NCI-H2081 treated with DMSO at 0.1 percent for 48 hours (cell line): Measurements from ENCODE around the gene TBC1D28.
"Not testable (repeated sequence)": the region's sequence is repeated elsewhere in the genome, so short reads cannot be mapped to it uniquely, and the experiment has no call there.

Experiments used
- DNase-seq: peaks from one replicate; lab custom pipeline; 2025; lab: John Stamatoyannopoulos, UW

TBC1D28 gene

DNA sequence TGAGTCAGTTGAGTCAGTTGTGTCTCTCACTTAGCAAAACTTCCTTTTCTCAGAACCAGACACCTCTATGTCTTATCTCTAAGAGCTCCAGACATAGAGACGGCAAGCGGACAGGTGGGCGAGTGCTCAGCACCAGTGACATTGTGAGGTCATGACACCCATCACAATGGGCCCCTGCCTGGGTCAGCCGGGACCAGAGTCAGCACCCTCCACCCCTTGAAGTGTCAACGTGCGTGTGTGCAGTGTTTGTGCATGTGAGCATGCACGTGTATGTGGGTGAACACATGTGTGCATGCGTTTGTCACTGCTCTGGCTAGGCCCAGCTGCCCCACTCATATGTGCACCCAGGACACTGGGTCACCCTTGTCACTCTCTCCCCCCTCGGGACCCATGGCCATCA lies at the start of gene TBC1D28:
TSS of gene TBC1D28 (minus strand) at position 101 of the 400 bp plus-strand sequence. CDS start 3,039 bp downstream, outside the sequence.
- DNase-seq: not testable (repeated sequence)

GRCh38 chr17:18682668-18683067 lies 38.5 kb upstream of the TBC1D28 start:
- DNase-seq: not testable (repeated sequence)

DNA sequence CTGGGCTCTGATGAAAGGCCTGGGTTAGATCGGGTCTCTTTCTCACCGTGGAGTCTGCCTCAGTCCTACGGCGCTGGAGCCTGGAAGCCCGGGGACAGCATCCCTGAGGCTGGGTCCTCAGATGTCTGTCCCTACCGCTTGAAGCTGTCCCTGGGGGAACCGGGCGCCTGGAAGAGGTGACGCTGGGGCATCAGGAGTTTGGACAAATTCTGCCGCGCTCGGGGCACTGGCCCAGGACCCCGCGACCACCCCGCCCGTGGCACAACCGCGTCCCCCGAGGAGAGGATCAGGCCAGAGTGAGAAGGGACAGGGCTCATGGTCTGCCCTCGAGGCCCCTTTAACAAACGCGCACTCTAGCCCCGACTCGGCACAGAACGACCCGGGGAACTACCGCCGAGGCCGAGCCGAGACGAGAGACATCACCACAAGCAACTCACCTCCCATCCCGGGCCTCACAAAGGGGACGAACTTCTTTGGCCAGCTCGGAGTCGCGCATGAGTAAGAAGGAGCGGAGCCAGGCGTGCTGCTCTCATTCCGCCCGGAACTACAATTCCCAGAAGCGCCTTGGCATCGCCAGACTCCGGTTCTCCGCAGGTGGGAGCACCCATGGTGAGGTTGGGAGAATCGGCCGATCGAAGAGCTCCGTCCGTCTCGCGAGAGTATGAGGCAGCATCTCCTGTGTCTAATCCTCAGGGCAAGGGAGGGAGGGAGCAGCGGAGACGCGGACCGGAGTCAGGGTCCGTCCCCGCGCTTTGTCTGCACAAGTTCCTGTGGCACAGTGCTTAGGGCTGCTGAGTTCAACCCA lies 37.8 kb upstream of the TBC1D28 start, which contains the start of gene FOXO3B:
TSS of gene FOXO3B (minus strand) at position 548 of the 805 bp plus-strand sequence. CDS start 663 bp downstream, outside the sequence.
- DNase-seq: peak; percentile 69

DNA sequence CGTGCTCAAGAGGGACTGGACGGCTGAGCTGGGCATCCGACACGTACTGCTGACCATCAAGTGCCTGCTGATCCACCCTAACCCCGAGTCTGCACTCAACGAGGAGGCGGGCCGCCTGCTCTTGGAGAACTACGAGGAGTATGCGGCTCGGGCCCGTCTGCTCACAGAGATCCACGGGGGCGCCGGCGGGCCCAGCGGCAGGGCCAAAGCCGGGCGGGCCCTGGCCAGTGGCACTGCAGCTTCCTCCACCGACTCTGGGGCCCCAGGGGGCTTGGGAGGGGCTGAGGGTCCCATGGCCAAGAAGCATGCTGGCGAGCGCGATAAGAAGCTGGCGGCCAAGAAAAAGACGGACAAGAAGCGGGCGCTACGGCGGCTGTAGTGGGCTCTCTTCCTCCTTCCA lies 33.2 kb upstream of the TBC1D28 start:
- not testable (repeated sequence) for DNase-seq

DNA sequence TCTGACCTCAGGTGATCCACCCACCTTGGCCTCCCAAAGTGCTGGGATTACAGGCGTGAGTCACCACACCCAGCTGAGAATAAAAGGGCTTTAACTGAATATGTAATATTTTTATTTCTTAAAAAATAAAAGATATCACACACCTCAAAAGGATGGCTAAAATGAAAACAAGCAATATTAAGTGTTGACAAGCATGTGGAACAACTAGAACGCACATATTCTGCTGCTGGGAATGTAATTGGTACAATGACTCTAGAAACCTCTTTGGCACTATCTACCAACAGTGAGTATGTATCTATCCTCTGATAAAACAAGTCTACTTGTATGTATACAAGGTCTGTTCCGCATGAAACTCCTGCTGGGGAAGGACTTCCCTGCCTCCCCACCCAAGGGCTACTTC lies 32.7 kb upstream of the TBC1D28 start:
- not testable (repeated sequence) for DNase-seq

GRCh38 chr17:18672395-18673227 lies 28.4 kb upstream of the TBC1D28 start:
- DNase-seq: not testable (repeated sequence)

DNA sequence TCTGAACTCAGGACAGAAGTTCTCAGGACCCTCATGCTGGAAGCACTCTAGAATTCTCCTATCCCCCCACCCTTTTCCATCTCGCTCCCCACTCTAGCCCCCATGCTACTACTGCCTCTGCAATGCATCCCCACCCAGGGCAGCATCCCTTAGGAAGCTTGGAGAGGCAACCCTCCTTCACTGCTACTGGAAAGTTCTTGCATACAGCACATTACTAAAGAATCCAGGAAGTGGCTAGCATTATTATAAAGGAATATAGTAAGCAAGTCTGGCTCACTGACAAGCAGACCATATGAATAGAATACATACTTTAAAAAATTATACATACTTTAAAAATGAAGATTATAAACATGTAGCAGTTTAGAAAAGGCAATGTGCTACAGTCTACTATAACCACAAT lies 24.4 kb upstream of the TBC1D28 start:
- not testable (repeated sequence) for DNase-seq

DNA sequence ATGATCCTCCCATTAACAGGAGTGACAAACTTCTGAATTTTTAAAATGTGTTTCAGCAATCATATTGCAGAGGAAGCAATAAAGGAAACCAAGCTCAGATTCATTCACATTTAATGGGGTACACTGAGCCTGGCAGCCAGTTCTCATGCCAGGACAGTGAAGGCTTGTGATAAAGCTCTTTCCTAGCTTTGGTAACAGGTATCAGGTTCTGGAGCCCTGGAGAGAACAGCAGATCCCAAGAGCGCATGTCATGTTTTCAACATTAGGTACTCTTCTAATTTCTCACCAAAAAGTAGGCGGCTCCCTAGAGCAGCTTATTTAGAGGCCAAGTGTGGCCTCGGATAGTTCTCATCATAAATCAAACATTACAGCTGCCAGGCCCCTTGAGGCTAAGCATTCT lies 23.3 kb upstream of the TBC1D28 start:
- not testable (repeated sequence) for DNase-seq

- not testable (repeated sequence) for DNase-seq
Measured at GRCh38 chr17:18666326-18666725, 22.1 kb upstream of the TBC1D28 start.

DNA sequence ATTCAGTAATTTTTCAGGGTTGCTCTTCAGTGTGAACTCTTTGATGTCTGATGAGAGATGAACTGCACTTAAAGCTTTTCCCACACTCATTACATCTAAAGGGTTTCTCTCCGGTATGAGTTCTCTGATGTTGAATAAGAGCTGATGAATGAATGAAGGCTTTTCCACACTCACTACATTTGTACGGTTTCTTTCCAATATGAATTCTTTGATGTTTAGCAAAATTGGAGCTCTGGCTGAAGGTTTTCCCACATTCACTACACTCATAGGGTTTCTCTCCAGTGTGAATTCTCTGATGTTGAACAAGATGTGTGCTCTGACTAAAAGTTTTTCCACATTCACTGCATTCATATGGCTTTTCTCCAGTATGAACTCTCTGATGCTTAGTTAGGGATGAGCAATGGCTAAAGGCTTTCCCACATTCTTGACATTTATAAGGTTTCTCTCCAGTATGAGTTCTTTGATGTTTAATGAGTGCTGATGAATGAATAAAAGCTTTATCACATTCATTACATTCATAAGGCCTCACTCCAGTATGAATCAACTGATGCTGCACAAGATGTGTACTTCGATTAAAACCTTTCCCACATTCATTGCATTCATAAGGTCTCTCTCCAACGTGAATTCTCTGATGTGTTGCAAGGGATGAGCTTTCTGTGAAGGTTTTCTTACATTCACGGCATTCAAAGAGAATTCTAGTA lies 17.9 kb upstream of the TBC1D28 start:
- not testable (repeated sequence) for DNase-seq

DNA sequence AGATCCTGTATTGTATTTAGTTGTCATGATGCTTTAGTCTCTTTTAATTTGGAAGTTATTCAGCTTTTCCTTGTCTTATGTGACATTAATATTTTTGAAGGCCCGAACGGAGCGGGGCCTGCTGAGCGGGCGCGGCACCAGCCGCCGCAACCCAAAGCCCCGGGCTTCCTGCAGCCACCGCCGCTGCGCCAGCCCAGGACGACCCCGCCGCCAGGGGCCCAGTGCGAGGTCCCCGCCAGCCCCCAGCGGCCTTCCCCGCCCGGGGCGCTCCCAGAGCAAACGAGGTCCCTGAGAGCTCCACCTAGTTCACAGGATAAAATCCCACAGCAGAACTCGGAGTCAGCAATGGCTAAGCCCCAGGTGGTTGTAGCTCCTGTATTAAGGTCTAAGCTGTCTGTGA lies 5.9 kb upstream of the TBC1D28 start:
- DNase-seq: not testable (repeated sequence)

- not testable (repeated sequence) for DNase-seq
Measured at GRCh38 chr17:18643124-18643523, 1.1 kb downstream of the TBC1D28 start.

GRCh38 chr17:18638357-18638756 lies 5.8 kb downstream of the TBC1D28 start:
- not testable (repeated sequence) for DNase-seq

- not testable (repeated sequence) for DNase-seq
Measured at GRCh38 chr17:18636237-18636636, 8.0 kb downstream of the TBC1D28 start.

DNA sequence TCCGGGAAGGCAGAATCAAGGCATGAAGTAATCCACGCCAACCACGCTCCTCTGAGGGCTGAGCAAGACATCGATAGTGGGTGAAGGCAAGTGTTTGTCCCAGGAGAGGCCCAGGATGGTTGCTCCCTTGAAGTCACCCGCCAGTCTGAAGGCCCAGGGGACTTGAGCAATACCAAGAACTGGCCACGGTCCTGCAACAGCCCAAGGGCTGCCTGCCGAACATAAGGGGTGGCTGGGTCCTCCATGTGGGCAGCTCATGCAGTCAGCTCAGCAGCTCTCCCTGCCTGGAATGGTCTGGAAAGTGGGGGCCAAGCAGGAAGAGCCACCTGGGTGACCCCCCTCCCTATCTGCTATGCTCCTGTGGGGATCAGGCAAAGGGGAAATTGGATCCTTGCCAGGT lies 8.4 kb downstream of the TBC1D28 start:
- DNase-seq: not testable (repeated sequence)

DNA sequence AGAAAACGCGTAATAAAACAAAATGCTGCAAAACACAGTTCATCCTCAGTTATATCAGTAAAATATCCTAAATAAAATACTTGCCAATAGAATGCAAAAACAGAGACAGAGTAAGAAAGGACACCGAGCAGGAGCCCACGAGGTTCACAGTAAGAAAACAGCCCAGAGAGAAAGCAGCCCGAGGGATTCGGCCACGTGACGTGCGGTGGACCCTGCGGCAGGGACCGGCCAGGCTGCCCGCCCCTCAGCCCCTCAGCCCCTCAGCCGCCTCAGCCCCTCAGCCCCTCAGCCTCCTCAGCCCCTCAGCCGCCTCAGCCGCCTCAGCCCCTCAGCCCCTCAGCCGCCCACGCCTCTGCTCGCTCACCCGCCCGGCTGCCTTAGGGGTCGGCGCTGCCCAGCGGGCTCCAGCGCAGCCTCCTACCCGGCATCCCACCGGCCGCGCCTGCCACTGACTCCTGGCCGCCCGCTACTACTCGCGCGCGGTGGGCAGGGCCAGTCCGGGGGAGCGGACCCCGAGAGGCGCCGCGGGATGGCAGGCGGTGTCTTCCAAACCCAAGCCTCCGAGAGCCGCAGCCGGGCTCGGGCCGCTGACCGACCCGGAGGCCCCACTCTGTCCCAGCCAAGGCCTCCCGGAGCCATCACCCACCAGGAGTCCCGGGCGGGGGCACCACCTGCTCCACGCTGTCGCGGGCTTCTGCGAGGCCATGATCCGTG lies 9.5 kb downstream of the TBC1D28 start:
- not testable (repeated sequence) for DNase-seq

- DNase-seq: no peak
Measured at GRCh38 chr17:18626152-18626870, 17.9 kb downstream of the TBC1D28 start.

- DNase-seq: not testable (repeated sequence)
Measured at GRCh38 chr17:18625509-18626104, 18.6 kb downstream of the TBC1D28 start.

GRCh38 chr17:18624862-18625501 lies 19.2 kb downstream of the TBC1D28 start:
- DNase-seq: not testable (repeated sequence)

DNA sequence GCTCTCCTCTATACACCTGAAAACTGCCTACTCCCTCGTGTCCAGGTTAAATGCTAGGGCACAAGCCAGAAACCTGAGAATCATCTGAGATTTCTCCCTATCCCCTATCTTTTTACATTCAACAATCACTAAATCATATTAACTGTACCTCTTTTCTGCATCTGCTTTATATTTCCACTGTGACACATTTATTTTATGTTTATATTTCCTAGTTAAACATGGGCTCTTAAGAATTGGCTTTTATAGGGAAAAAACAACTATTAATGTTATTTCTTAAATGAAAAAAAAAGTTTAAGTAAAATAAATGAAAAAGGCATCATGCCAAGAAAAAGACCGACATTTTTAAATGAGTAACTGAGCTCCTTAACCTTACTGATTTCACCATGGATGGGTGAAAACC lies 26.6 kb downstream of the TBC1D28 start:
- not testable (repeated sequence) for DNase-seq
